Measurements from ENCODE around the gene ERF.

GRCh38 chr19:42294471-42295137 is 39.7 kb upstream of the ERF start:
- TF ChIP-seq CTCF (IDR thresholded peaks at IDR 0.05 in 8 of 11, conservative IDR thresholded peaks at IDR 0.05 in 3 of 11), result no peak
- no peak for TF ChIP-seq POLR2A (IDR thresholded peaks at IDR 0.05)

All from spleen (tissue), 7 donors.